ENCODE measurements around the gene NPPB. TPM values are rescaled to one million over a fixed set of nuclear protein-coding genes. Genes with fewer than 3 reads are reported as not detected.

Gene NPPB
- total RNA-seq (2022) (43.4 and 69.9 TPM in 2 replicates), Bru-seq, nascent RNA (percentile 66 among the genes with signal in this experiment), BruChase-seq, experiment 1, labeled RNA remaining after a 2-hour chase (percentile 83 among the genes with signal in this experiment), BruChase-seq, experiment 2, labeled RNA remaining after a 6-hour chase (percentile 92 among the genes with signal in this experiment)
- long read RNA-seq, transcript NPPB-201 (3 exons, 694 nt), result major isoform, 58 of 64 reads
- long read RNA-seq, partial matches to known transcripts, result 1 of 64 reads
- long read RNA-seq, other reads (novel, unspliced or antisense), result 5 of 64 reads

GRCh38 chr1:11858613-11858967 is at the start of gene NPPB:
TSS of gene NPPB (minus strand) at chr1:11858945. CDS start at chr1:11858833, 112 bp downstream.
- H3K27me3 Mint-ChIP-seq (ENCODE audit: insufficient read depth, unreplicated experiment), result no peaks in the 10 kb centered on the region
- peak within 1 kb of the TSS; percentile 89 for H3K27ac Mint-ChIP-seq (ENCODE audit: unreplicated experiment)
- no peaks in the 10 kb centered on the region for H3K36me3 ChIP-seq (ENCODE audit: control insufficient read depth, insufficient read depth, low read length)
- H3K9me3 ChIP-seq, result no peaks in the 10 kb centered on the region; the same call in 1 of the 2 replicates
- CTCF ChIA-PET, result interaction anchor here (1.0 to 1.4 kb wide), 2 partner anchors 11 to 161 kb away, joined by 3 read pairs; partner anchors contain the start of gene MIIP
- peak within 1 kb of the TSS; percentile 74 for H3K4me3 Mint-ChIP-seq (ENCODE audit: unreplicated experiment)
- H3K4me1 Mint-ChIP-seq (ENCODE audit: low read depth, unreplicated experiment), result peaks cover 8% of the 10 kb centered on the region
- no peak for DNase-seq
- no peaks in the 10 kb centered on the region for H3K27me3 ChIP-seq (replicated peaks; ENCODE audit: control insufficient read depth, insufficient read depth, low read length)
- peaks cover 18% of the 10 kb centered on the region for H3K4me1 ChIP-seq
- peak within 1 kb of the TSS; percentile 26 for H3K4me3 ChIP-seq (ENCODE audit: low read depth, low read length)
- intact Hi-C loops (cut with micrococcal nuclease; ENCODE audit: unreplicated experiment), result loop anchor here (2.0 kb wide), 1 partner anchor 34 kb away; no protein-coding TSS in a partner anchor
- BruUV-seq (replicated peaks), result no TSS peak
- H3K9me3 Mint-ChIP-seq (ENCODE audit: unreplicated experiment), result peaks cover 16% of the 10 kb centered on the region
- TF ChIP-seq, protein P1, sequence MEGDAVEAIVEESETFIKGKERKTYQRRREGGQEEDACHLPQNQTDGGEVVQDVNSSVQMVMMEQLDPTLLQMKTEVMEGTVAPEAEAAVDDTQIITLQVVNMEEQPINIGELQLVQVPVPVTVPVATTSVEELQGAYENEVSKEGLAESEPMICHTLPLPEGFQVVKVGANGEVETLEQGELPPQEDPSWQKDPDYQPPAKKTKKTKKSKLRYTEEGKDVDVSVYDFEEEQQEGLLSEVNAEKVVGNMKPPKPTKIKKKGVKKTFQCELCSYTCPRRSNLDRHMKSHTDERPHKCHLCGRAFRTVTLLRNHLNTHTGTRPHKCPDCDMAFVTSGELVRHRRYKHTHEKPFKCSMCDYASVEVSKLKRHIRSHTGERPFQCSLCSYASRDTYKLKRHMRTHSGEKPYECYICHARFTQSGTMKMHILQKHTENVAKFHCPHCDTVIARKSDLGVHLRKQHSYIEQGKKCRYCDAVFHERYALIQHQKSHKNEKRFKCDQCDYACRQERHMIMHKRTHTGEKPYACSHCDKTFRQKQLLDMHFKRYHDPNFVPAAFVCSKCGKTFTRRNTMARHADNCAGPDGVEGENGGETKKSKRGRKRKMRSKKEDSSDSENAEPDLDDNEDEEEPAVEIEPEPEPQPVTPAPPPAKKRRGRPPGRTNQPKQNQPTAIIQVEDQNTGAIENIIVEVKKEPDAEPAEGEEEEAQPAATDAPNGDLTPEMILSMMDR (IDR thresholded peaks at IDR 0.05; ENCODE audit: insufficient read depth in 1 of 2, low read depth in 1 of 2, low read length in 1 of 2, severe bottlenecking in 1 of 2, unreplicated experiment in 1 of 2), result no peak
- POLR2A ChIA-PET, result interaction anchor here (0.6 kb wide), 1 partner anchor 51 kb away, joined by 5 read pairs; no protein-coding TSS in a partner anchor
- H3K36me3 Mint-ChIP-seq (ENCODE audit: insufficient read depth, unreplicated experiment), result peaks cover 13% of the 10 kb centered on the region

GRCh38 chr1:11908095-11908675 is 49.4 kb upstream of the NPPB start:
- intact Hi-C loops (cut with micrococcal nuclease; ENCODE audit: unreplicated experiment), result loop anchor here (1.0 to 5.0 kb wide), 3 partner anchors 19 to 71 kb away; partner anchors contain the start of gene KIAA2013
- ChIA-PET POLR2A (interaction anchor here (0.5 to 3.9 kb wide), 25 partner anchors 9 to 646 kb away, joined by 3 to 57 read pairs (median 5); partner anchors contain the start of genes CLCN6, KIAA2013, MFN2 and MIIP), CTCF (interaction anchor here (0.5 to 3.0 kb wide), 7 partner anchors 49 to 262 kb away, joined by 3 to 36 read pairs (median 3); partner anchors contain the start of gene MIIP)
- Mint-ChIP-seq H3K36me3 (ENCODE audit: insufficient read depth, unreplicated experiment) (peaks cover 43% of the 10 kb centered on the region), H3K4me1 (ENCODE audit: low read depth, unreplicated experiment) (peaks cover 14% of the 10 kb centered on the region), H3K27me3 (ENCODE audit: insufficient read depth, unreplicated experiment) (peaks cover 5% of the 10 kb centered on the region), H3K27ac (ENCODE audit: unreplicated experiment) (peak overlapping the region; percentile 99), H3K9me3 (ENCODE audit: unreplicated experiment) (no peaks in the 10 kb centered on the region), H3K4me3 (ENCODE audit: unreplicated experiment) (peak overlapping the region; percentile 99)
- Histone ChIP-seq H3K4me3 (ENCODE audit: low read depth, low read length) (peak overlapping the region; percentile 55), H3K27me3 (replicated peaks; ENCODE audit: control insufficient read depth, insufficient read depth, low read length) (no peaks in the 10 kb centered on the region), H3K4me1 (0 out of 2 replicates have a peak, but pooled peaks cover 7% of the 10 kb centered on the region), H3K36me3 (ENCODE audit: control insufficient read depth, insufficient read depth, low read length) (no peaks in the 10 kb centered on the region), H3K9me3 (no peaks in the 10 kb centered on the region)
- peak; percentile 84 to 88 for DNase-seq
- TF ChIP-seq, protein P1 (IDR thresholded peaks at IDR 0.05; ENCODE audit: insufficient read depth in 1 of 2, low read depth in 1 of 2, low read length in 1 of 2, severe bottlenecking in 1 of 2, unreplicated experiment in 1 of 2), result no peak
- TSS peak; percentile 100 for BruUV-seq (replicated peaks)

Measured in Caco-2 (cell line).